ENCODE results near the gene L3MBTL4. TPM values are rescaled to one million over a fixed set of nuclear protein-coding genes. Genes with fewer than 3 reads are reported as not detected.

Gene L3MBTL4
- total and polyA plus RNA-seq, 4 donors, result 2.3 to 15.0 (median 5.0) TPM

DNA sequence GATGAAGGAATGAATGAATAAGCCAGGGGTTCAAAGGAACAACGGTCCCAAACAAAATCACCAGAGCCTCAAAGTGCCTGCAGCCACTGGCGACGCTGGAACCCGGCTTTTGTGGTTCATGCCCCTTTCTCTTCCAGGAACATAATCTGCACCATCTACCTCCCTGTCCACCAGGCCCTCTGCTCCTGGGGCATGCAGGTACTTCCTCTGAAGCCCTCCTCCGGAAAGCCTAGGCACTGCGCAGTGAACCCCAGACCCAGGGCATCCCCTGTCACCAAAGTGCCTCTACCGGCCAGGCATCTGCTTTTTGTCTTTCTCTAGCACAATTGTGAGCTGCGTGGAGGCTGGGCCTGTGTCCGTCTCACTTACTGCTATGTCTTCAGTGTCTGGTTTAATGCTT lies 420.8 kb downstream of the L3MBTL4 start:
- TF ChIP-seq, protein P1, sequence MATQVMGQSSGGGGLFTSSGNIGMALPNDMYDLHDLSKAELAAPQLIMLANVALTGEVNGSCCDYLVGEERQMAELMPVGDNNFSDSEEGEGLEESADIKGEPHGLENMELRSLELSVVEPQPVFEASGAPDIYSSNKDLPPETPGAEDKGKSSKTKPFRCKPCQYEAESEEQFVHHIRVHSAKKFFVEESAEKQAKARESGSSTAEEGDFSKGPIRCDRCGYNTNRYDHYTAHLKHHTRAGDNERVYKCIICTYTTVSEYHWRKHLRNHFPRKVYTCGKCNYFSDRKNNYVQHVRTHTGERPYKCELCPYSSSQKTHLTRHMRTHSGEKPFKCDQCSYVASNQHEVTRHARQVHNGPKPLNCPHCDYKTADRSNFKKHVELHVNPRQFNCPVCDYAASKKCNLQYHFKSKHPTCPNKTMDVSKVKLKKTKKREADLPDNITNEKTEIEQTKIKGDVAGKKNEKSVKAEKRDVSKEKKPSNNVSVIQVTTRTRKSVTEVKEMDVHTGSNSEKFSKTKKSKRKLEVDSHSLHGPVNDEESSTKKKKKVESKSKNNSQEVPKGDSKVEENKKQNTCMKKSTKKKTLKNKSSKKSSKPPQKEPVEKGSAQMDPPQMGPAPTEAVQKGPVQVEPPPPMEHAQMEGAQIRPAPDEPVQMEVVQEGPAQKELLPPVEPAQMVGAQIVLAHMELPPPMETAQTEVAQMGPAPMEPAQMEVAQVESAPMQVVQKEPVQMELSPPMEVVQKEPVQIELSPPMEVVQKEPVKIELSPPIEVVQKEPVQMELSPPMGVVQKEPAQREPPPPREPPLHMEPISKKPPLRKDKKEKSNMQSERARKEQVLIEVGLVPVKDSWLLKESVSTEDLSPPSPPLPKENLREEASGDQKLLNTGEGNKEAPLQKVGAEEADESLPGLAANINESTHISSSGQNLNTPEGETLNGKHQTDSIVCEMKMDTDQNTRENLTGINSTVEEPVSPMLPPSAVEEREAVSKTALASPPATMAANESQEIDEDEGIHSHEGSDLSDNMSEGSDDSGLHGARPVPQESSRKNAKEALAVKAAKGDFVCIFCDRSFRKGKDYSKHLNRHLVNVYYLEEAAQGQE (IDR thresholded peaks at IDR 0.05), result no peak
- no peak for TF ChIP-seq FOXA1 (IDR thresholded peaks at IDR 0.05)
- TF ChIP-seq HNF4A (conservative IDR thresholded peaks at IDR 0.05), result no peak
- no peak for TF ChIP-seq GABPA (IDR thresholded peaks at IDR 0.05 in 1 of 2, conservative IDR thresholded peaks at IDR 0.05 in 1 of 2)
- TF ChIP-seq, protein P2, sequence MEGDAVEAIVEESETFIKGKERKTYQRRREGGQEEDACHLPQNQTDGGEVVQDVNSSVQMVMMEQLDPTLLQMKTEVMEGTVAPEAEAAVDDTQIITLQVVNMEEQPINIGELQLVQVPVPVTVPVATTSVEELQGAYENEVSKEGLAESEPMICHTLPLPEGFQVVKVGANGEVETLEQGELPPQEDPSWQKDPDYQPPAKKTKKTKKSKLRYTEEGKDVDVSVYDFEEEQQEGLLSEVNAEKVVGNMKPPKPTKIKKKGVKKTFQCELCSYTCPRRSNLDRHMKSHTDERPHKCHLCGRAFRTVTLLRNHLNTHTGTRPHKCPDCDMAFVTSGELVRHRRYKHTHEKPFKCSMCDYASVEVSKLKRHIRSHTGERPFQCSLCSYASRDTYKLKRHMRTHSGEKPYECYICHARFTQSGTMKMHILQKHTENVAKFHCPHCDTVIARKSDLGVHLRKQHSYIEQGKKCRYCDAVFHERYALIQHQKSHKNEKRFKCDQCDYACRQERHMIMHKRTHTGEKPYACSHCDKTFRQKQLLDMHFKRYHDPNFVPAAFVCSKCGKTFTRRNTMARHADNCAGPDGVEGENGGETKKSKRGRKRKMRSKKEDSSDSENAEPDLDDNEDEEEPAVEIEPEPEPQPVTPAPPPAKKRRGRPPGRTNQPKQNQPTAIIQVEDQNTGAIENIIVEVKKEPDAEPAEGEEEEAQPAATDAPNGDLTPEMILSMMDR (IDR thresholded peaks at IDR 0.05; ENCODE audit: low read depth, low read length, missing input control), result no peak
- no peak for TF ChIP-seq SP1 (IDR thresholded peaks at IDR 0.05)
- TF ChIP-seq RXRA (IDR thresholded peaks at IDR 0.05), result no peak
- no peak for TF ChIP-seq HNF4G (IDR thresholded peaks at IDR 0.05)
- TF ChIP-seq EGR1 (IDR thresholded peaks at IDR 0.05; ENCODE audit: low read depth in 2 of 2), result no peak
- TF ChIP-seq, protein P3, sequence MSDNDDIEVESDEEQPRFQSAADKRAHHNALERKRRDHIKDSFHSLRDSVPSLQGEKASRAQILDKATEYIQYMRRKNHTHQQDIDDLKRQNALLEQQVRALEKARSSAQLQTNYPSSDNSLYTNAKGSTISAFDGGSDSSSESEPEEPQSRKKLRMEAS (IDR thresholded peaks at IDR 0.05), result no peak
- TF ChIP-seq FOXA2 (IDR thresholded peaks at IDR 0.05), result no peak
- Histone ChIP-seq H3K27ac (ENCODE audit: low read depth in 1 of 2, low read length in 2 of 2) (no peak overlapping the region), H3K9me3 (ENCODE audit: control insufficient read depth in 4 of 4, low read length in 3 of 4) (no peaks in the 10 kb centered on the region), H3K4me3 (ENCODE audit: low read depth in 1 of 3, low read length in 3 of 3) (no peak overlapping the region), H3K27me3 (ENCODE audit: control insufficient read depth in 4 of 4, insufficient read depth in 4 of 4, low read length in 3 of 4) (no peaks in the 10 kb centered on the region), H3K9ac (ENCODE audit: low read depth in 1 of 2, low read length in 2 of 2) (no peak overlapping the region), H3K36me3 (ENCODE audit: control insufficient read depth in 4 of 4, insufficient read depth in 3 of 4, low read depth in 1 of 4, low read length in 3 of 4) (no peaks in the 10 kb centered on the region), H3K4me1 (ENCODE audit: control insufficient read depth in 4 of 4, insufficient read depth in 4 of 4, low read length in 3 of 4) (peaks cover 0 to 7% (median 2%) of the 10 kb centered on the region in 4 donors)
- DNase-seq (ENCODE audit: low spot score), result no peak
- WGBS, result 95% methylated on average over 9 of the region's 9 CpGs

DNA sequence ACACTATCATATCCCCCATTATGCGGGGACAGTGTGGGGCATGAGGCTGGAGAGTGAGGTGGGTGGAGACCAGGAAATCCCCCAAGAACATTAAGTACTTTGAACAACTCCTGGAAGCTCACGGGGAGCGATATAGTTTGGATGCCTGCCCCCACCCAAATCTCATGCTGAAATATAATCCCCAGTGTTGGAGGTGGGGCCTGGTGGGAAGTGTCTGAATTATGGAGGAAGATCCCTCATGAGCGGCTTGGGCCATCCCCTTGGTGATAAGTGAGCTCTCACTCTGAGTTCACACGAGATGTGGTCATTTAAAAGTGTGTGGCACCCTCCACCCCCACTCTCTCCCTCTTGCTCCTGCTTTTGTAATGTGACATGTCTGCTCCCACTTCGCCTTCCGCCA lies 422.3 kb downstream of the L3MBTL4 start:
- DNase-seq (ENCODE audit: low spot score), result no peak
- no peaks in the 10 kb centered on the region for H3K27me3 ChIP-seq (ENCODE audit: control insufficient read depth in 4 of 4, insufficient read depth in 4 of 4, low read length in 3 of 4)
- no peaks in the 10 kb centered on the region for H3K36me3 ChIP-seq (ENCODE audit: control insufficient read depth in 4 of 4, insufficient read depth in 3 of 4, low read depth in 1 of 4, low read length in 3 of 4)
- no peaks in the 10 kb centered on the region for H3K9me3 ChIP-seq (ENCODE audit: control insufficient read depth in 4 of 4, low read length in 3 of 4)
- no peak overlapping the region for H3K27ac ChIP-seq (ENCODE audit: low read depth in 1 of 2, low read length in 2 of 2)
- no peak overlapping the region for H3K4me3 ChIP-seq (ENCODE audit: low read depth in 1 of 3, low read length in 3 of 3)
- no peak overlapping the region for H3K9ac ChIP-seq (ENCODE audit: low read depth in 1 of 2, low read length in 2 of 2)
- no peaks in the 10 kb centered on the region for H3K4me1 ChIP-seq (ENCODE audit: control insufficient read depth in 4 of 4, insufficient read depth in 4 of 4, low read length in 3 of 4)
- TF ChIP-seq GABPA (IDR thresholded peaks at IDR 0.05 in 1 of 2, conservative IDR thresholded peaks at IDR 0.05 in 1 of 2), result no peak
- TF ChIP-seq, protein P1 (IDR thresholded peaks at IDR 0.05), result no peak
- TF ChIP-seq FOXA1 (IDR thresholded peaks at IDR 0.05), result no peak
- no peak for TF ChIP-seq FOXA2 (IDR thresholded peaks at IDR 0.05)
- TF ChIP-seq HNF4G (IDR thresholded peaks at IDR 0.05), result no peak
- TF ChIP-seq RAD21 (IDR thresholded peaks at IDR 0.05), result no peak
- TF ChIP-seq, protein P3 (IDR thresholded peaks at IDR 0.05), result no peak
- TF ChIP-seq, protein P4, sequence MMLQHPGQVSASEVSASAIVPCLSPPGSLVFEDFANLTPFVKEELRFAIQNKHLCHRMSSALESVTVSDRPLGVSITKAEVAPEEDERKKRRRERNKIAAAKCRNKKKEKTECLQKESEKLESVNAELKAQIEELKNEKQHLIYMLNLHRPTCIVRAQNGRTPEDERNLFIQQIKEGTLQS (IDR thresholded peaks at IDR 0.05), result no peak
- TF ChIP-seq SP1 (IDR thresholded peaks at IDR 0.05), result no peak
- TF ChIP-seq HNF4A (conservative IDR thresholded peaks at IDR 0.05), result no peak
- 97% methylated on average over 7 of the region's 7 CpGs for WGBS

All from liver (tissue), 9 donors.